ENCODE measurements around the gene KCNJ4. TPM values are rescaled to one million over a fixed set of nuclear protein-coding genes. Genes with fewer than 3 reads are reported as not detected.

The KCNJ4 gene
- total RNA-seq, 1 experiment from 2014 or later = not detected

DNA sequence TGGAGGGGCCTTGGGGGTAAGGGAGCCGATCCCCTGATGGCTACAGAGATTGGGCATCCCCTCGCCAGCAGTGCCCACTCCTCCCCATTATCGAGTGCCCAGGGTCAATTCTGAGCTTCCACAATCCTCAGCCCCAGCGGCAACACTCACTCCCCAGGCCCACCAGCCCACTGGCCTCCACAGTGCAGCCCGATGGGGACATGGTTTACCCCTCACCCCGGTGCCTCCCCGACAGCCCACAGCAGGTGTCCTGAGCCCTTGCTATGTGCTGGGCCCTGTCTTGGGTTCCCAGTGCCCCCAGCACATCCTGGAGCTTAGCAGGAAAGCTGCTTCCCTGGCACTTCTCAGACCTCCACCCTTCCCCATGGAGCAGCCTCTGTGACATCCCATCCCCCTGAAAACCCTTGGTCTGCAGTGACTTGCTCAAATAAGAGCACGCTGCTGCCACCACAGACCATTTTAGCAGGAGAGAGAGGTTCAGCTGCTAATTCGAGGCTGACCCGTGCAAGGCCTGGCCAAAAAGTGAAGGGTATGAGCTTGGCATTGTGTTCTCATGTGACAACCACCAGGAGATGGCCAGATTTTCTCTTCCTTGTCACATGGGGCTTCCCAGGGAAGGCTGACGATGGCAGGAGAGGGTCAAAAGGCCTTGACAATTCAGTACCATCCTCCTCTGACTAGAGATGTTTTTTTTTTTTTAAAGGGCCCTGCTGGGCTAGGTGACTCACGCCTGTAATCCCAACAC, 23.6 kb downstream of the KCNJ4 start:
- Mint-ChIP-seq H3K4me3 (ENCODE audit: low read depth, unreplicated experiment) (no peak overlapping the region), H3K27me3 (ENCODE audit: unreplicated experiment) (peaks cover 38% of the 10 kb centered on the region), H3K9me3 (ENCODE audit: low read depth, unreplicated experiment) (no peaks in the 10 kb centered on the region), H3K27ac (ENCODE audit: unreplicated experiment) (no peak overlapping the region), H3K4me1 (ENCODE audit: low read depth, unreplicated experiment) (no peaks in the 10 kb centered on the region), H3K36me3 (ENCODE audit: insufficient read depth, unreplicated experiment) (no peaks in the 10 kb centered on the region)
- BruUV-seq (replicated peaks) = no TSS peak
- CTCF ChIA-PET = interaction anchor here (0.7 kb wide), 1 partner anchor 252 kb away, joined by 4 read pairs; no protein-coding TSS in a partner anchor
- intact Hi-C loops (cut with micrococcal nuclease; ENCODE audit: unreplicated experiment) = no loop called here
- DNase-seq = no peak
- TF ChIP-seq, protein P1, sequence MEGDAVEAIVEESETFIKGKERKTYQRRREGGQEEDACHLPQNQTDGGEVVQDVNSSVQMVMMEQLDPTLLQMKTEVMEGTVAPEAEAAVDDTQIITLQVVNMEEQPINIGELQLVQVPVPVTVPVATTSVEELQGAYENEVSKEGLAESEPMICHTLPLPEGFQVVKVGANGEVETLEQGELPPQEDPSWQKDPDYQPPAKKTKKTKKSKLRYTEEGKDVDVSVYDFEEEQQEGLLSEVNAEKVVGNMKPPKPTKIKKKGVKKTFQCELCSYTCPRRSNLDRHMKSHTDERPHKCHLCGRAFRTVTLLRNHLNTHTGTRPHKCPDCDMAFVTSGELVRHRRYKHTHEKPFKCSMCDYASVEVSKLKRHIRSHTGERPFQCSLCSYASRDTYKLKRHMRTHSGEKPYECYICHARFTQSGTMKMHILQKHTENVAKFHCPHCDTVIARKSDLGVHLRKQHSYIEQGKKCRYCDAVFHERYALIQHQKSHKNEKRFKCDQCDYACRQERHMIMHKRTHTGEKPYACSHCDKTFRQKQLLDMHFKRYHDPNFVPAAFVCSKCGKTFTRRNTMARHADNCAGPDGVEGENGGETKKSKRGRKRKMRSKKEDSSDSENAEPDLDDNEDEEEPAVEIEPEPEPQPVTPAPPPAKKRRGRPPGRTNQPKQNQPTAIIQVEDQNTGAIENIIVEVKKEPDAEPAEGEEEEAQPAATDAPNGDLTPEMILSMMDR (IDR thresholded peaks at IDR 0.05; ENCODE audit: unreplicated experiment) = no peak

DNA sequence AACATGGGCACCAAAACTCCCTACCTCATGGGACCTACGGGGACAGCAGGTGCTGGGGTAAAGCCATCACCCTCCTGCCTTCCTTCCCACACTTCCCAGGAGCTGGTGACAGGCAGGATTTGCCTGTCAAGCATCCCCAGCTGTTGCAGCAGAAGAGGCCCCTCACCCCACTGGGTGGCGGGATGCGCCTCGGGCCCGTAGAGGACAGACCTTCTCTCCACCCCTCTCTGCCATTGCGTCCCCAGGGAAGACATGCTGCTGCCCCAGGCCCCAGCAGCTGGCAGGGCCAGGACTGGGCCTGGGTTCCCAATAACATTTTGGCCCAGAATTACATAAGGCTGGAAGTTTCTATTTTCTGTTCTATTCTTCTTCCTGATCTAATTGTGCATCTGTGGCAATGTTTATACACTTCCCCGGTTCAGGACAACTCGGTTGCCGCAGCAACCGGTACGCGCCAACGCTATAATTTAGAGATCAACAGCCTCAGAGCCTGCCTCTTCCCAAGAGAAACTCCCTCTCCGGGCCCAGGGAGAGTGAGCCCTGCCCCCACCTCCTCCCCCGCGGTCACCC, 25.4 kb downstream of the KCNJ4 start:
- intact Hi-C loops (cut with micrococcal nuclease; ENCODE audit: unreplicated experiment) = no loop called here
- Mint-ChIP-seq H3K36me3 (ENCODE audit: insufficient read depth, unreplicated experiment) (no peaks in the 10 kb centered on the region), H3K27me3 (ENCODE audit: unreplicated experiment) (peaks cover 21% of the 10 kb centered on the region), H3K27ac (ENCODE audit: unreplicated experiment) (no peak overlapping the region), H3K4me1 (ENCODE audit: low read depth, unreplicated experiment) (peaks cover 2% of the 10 kb centered on the region), H3K9me3 (ENCODE audit: low read depth, unreplicated experiment) (no peaks in the 10 kb centered on the region), H3K4me3 (ENCODE audit: low read depth, unreplicated experiment) (no peak overlapping the region)
- BruUV-seq (replicated peaks) = no TSS peak
- TF ChIP-seq, protein P1 (IDR thresholded peaks at IDR 0.05; ENCODE audit: unreplicated experiment) = no peak
- CTCF ChIA-PET = no interaction called here
- DNase-seq = no peak

DNA sequence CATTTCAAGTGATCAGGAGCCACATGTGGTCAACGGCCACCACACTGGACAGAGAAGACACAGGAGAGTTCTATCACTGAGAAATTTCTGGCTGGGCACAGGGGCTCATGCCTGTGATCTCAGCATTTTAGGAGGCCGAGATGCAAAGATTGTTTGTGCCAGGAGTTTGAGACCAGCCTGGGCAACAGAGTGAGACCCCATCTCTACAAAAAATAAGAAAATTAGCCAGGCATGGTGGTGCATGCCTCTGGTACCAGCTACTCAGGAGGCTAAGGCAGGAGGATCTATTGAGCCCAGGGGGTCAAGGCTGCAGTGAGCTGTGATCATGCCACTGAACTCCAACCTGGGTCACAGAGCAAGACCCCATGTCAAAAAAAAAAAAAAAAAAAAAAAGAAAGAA, 26.3 kb downstream of the KCNJ4 start:
- TF ChIP-seq, protein P1 (IDR thresholded peaks at IDR 0.05; ENCODE audit: unreplicated experiment) = no peak
- Mint-ChIP-seq H3K9me3 (ENCODE audit: low read depth, unreplicated experiment) (no peaks in the 10 kb centered on the region), H3K27me3 (ENCODE audit: unreplicated experiment) (peaks cover 12% of the 10 kb centered on the region), H3K36me3 (ENCODE audit: insufficient read depth, unreplicated experiment) (no peaks in the 10 kb centered on the region), H3K4me1 (ENCODE audit: low read depth, unreplicated experiment) (peaks cover 9% of the 10 kb centered on the region), H3K27ac (ENCODE audit: unreplicated experiment) (no peak overlapping the region), H3K4me3 (ENCODE audit: low read depth, unreplicated experiment) (no peak overlapping the region)
- no TSS peak for BruUV-seq (replicated peaks)
- no peak for DNase-seq
- intact Hi-C loops (cut with micrococcal nuclease; ENCODE audit: unreplicated experiment) = no loop called here
- CTCF ChIA-PET = interaction anchor here (0.6 kb wide), 1 partner anchor 32 kb away, joined by 9 read pairs; no protein-coding TSS in a partner anchor

DNA sequence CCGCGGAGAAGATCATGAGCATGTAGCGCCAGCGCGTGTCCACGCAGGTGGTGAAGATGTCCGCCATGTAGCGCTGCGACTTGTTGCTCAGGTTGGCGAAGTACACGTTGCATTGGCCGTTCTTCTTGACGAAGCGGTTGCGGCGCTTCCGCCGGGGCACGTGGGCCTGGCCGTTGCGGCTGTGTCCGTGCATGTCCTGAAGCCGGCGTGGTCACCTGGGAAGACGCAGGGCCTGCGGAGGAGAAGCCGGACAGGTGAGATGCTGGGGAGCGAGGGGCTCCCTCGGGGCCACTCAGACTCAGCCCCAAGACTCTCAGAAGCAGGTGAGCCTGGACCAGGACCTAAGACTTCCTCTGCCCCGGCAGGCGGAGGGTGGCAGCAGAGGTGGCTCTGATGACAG, 27.1 kb downstream of the KCNJ4 start:
- BruUV-seq (replicated peaks) = no TSS peak
- no peak overlapping the region for H3K27ac Mint-ChIP-seq (ENCODE audit: unreplicated experiment)
- H3K4me1 Mint-ChIP-seq (ENCODE audit: low read depth, unreplicated experiment) = peaks cover 9% of the 10 kb centered on the region
- no peak for DNase-seq
- no peak overlapping the region for H3K4me3 Mint-ChIP-seq (ENCODE audit: low read depth, unreplicated experiment)
- intact Hi-C loops (cut with micrococcal nuclease; ENCODE audit: unreplicated experiment) = no loop called here
- H3K36me3 Mint-ChIP-seq (ENCODE audit: insufficient read depth, unreplicated experiment) = no peaks in the 10 kb centered on the region
- CTCF ChIA-PET = no interaction called here
- TF ChIP-seq, protein P1 (IDR thresholded peaks at IDR 0.05; ENCODE audit: unreplicated experiment) = no peak
- no peaks in the 10 kb centered on the region for H3K9me3 Mint-ChIP-seq (ENCODE audit: low read depth, unreplicated experiment)
- peaks cover 9% of the 10 kb centered on the region for H3K27me3 Mint-ChIP-seq (ENCODE audit: unreplicated experiment)

All from Calu3 (cell line).